Measurements from ENCODE around the gene GMDS.

GMDS gene

GRCh38 chr6:1991332-1991878, 254.0 kb downstream of the GMDS start:
- no peak overlapping the region for H2AFZ ChIP-seq (ENCODE audit: low read depth, low read length)
- H3K27ac ChIP-seq (ENCODE audit: low read length) = no peak overlapping the region
- TF ChIP-seq EZH2 (IDR thresholded peaks at IDR 0.05; ENCODE audit: borderline replicate concordance, low read depth, low read length, severe bottlenecking) = no peak
- TF ChIP-seq CTCF (IDR thresholded peaks at IDR 0.05; ENCODE audit: borderline replicate concordance, extremely low read depth, low read length, poor library complexity, severe bottlenecking) = no peak
- no peaks in the 10 kb centered on the region for H3K27me3 ChIP-seq (ENCODE audit: insufficient read depth, low read length, poor library complexity)
- no peaks in the 10 kb centered on the region for H3K4me1 ChIP-seq (ENCODE audit: insufficient read depth, low read length)
- DNase-seq (no peak), ATAC-seq (ENCODE audit: insufficient read depth, low read depth) (no peak)
- no peak overlapping the region for H3K9ac ChIP-seq (ENCODE audit: low read depth, low read length)
- no peak overlapping the region for H3K4me2 ChIP-seq (ENCODE audit: insufficient read depth, low read length)
- no peak overlapping the region for H3K4me3 ChIP-seq (ENCODE audit: low read depth in 1 of 2, low read length in 2 of 2)
- H3K9me3 ChIP-seq (ENCODE audit: insufficient read depth, low read length, severe bottlenecking) = no peaks in the 10 kb centered on the region
- H3K79me2 ChIP-seq (ENCODE audit: insufficient read depth, low read length) = no peaks in the 10 kb centered on the region
- no peaks in the 10 kb centered on the region for H3K36me3 ChIP-seq (ENCODE audit: insufficient read depth, low read length)
- 0 out of 2 replicates have a peak, but pooled peaks cover 3% of the 10 kb centered on the region for H4K20me1 ChIP-seq (ENCODE audit: insufficient read depth, low read length)

GRCh38 chr6:1988843-1989242, 256.6 kb downstream of the GMDS start:
- ATAC-seq (ENCODE audit: insufficient read depth, low read depth) = no peak
- H3K9me3 ChIP-seq (ENCODE audit: insufficient read depth, low read length, severe bottlenecking) = no peaks in the 10 kb centered on the region

GRCh38 chr6:1987640-1988039, 257.8 kb downstream of the GMDS start:
- Histone ChIP-seq H3K4me1 (ENCODE audit: insufficient read depth, low read length) (no peaks in the 10 kb centered on the region), H3K27me3 (ENCODE audit: insufficient read depth, low read length, poor library complexity) (no peaks in the 10 kb centered on the region), H3K9ac (ENCODE audit: low read depth, low read length) (no peak overlapping the region), H3K36me3 (ENCODE audit: insufficient read depth, low read length) (no peaks in the 10 kb centered on the region), H4K20me1 (ENCODE audit: insufficient read depth, low read length) (no peaks in the 10 kb centered on the region), H3K27ac (ENCODE audit: low read length) (no peak overlapping the region), H3K4me2 (ENCODE audit: insufficient read depth, low read length) (no peak overlapping the region), H3K9me3 (ENCODE audit: insufficient read depth, low read length, severe bottlenecking) (no peaks in the 10 kb centered on the region), H3K79me2 (ENCODE audit: insufficient read depth, low read length) (no peaks in the 10 kb centered on the region), H2AFZ (ENCODE audit: low read depth, low read length) (no peak overlapping the region), H3K4me3 (ENCODE audit: low read depth in 1 of 2, low read length in 2 of 2) (no peak overlapping the region)
- TF ChIP-seq CTCF (IDR thresholded peaks at IDR 0.05; ENCODE audit: borderline replicate concordance, extremely low read depth, low read length, poor library complexity, severe bottlenecking) (no peak), EZH2 (IDR thresholded peaks at IDR 0.05; ENCODE audit: borderline replicate concordance, low read depth, low read length, severe bottlenecking) (no peak)
- DNase-seq (no peak), ATAC-seq (ENCODE audit: insufficient read depth, low read depth) (no peak)

More at GRCh38 chr6:1988843-1989242, 256.6 kb downstream of the GMDS start:
- DNase-seq = no peak
- no peak overlapping the region for H2AFZ ChIP-seq (ENCODE audit: low read depth, low read length)
- no peaks in the 10 kb centered on the region for H3K27me3 ChIP-seq (ENCODE audit: insufficient read depth, low read length, poor library complexity)
- no peak overlapping the region for H3K27ac ChIP-seq (ENCODE audit: low read length)
- no peaks in the 10 kb centered on the region for H3K36me3 ChIP-seq (ENCODE audit: insufficient read depth, low read length)
- TF ChIP-seq CTCF (IDR thresholded peaks at IDR 0.05; ENCODE audit: borderline replicate concordance, extremely low read depth, low read length, poor library complexity, severe bottlenecking) = no peak
- no peak for TF ChIP-seq EZH2 (IDR thresholded peaks at IDR 0.05; ENCODE audit: borderline replicate concordance, low read depth, low read length, severe bottlenecking)
- H3K79me2 ChIP-seq (ENCODE audit: insufficient read depth, low read length) = no peaks in the 10 kb centered on the region
- H3K4me2 ChIP-seq (ENCODE audit: insufficient read depth, low read length) = no peak overlapping the region
- no peak overlapping the region for H3K9ac ChIP-seq (ENCODE audit: low read depth, low read length)
- no peak overlapping the region for H3K4me3 ChIP-seq (ENCODE audit: low read depth in 1 of 2, low read length in 2 of 2)
- H4K20me1 ChIP-seq (ENCODE audit: insufficient read depth, low read length) = no peaks in the 10 kb centered on the region
- no peaks in the 10 kb centered on the region for H3K4me1 ChIP-seq (ENCODE audit: insufficient read depth, low read length)

All from DND-41 (cell line).